Testis (tissue), 3 donors: Measurements from ENCODE around the gene AKAP8. TPM values are rescaled to one million over a fixed set of nuclear protein-coding genes. Genes with fewer than 3 reads are reported as not detected.
"Not testable (repeated sequence)": the region's sequence is repeated elsewhere in the genome, so short reads cannot be mapped to it uniquely, and the experiment has no call there.

Source experiments
- DNase-seq: peaks from one replicate; pipeline ENCODE4 v3.0.0-alpha.2; 2019
- H3K27ac ChIP-seq, 2 donors: fragments of 200-600 bp; sonication (generic); one replicate each; pipeline ENCODE4 v1.5.1; 2019
- H3K27me3 ChIP-seq: fragments of 200-600 bp; sonication (generic); one replicate; pipeline ENCODE4 v1.5.1; 2019
- H3K36me3 ChIP-seq: fragments of 200-600 bp; sonication (generic); one replicate; pipeline ENCODE4 v1.5.1; 2017; ENCODE audit warnings: low read depth; ENCODE audit errors: missing control alignments
- H3K4me1 ChIP-seq: fragments of 200-600 bp; sonication (generic); one replicate; pipeline ENCODE4 v1.5.1; 2019
- H3K4me3 ChIP-seq, 2 donors: fragments of 200-600 bp; sonication (generic); one replicate each; pipeline ENCODE4 v1.5.1; 2017 to 2019
- H3K9me3 ChIP-seq: fragments of 200-600 bp; sonication (generic); one replicate; pipeline ENCODE4 v1.5.1; 2017
- POLR2A ChIP-seq: fragments of 450-650 bp; IDR thresholded peaks from one replicate; pipeline ENCODE4 v1.6.1; 2017; ENCODE audit warnings: antibody characterized with exemption, mild to moderate bottlenecking, moderate library complexity
- WGBS, 2 donors: methylation state at CpG; one replicate each; pipeline ENCODE4 v1.1.5; 2018; 5-methylcytosine and 5-hydroxymethylcytosine counted together
- intact Hi-C: fragments of 100-400 bp; cut with DNase I; formaldehyde crosslinking; loops from one replicate; pipeline ENCODE4 v1.15.1; 2023; ENCODE audit warnings: low total_unique reads
- polyA plus RNA-seq: library from polyadenylated mRNA; stranded (reverse); fragments of 350-450 nt; fragmentation: Illumina TruSeq; extraction: RNeasy Lipid Tissue Mini Kit (QIAGEN cat#74804); gene quantifications from one replicate; pipeline ENCODE4 v1.2.3, GENCODE V29; 2014; ENCODE audit warnings: low read depth, low replicate concordance; ENCODE audit not compliant: insufficient read depth
- total RNA-seq, 2 donors: library from RNA; depleted of rRNA; stranded (reverse); fragments of >200 nt; gene quantifications; one replicate each; pipeline ENCODE4 v1.2.3, GENCODE V29; 2016
- TF ChIP-seq, protein P1 (sequence below), 3 experiments: fragments of 450-650 bp in 2 of 3; fragments of 200-600 bp in 1 of 3; sonication (generic) in 1 of 3; IDR thresholded peaks; one replicate each; pipeline ENCODE4 v1.5.1; 2016 to 2019; ENCODE audit warnings: antibody characterized with exemption in 3 of 3, mild to moderate bottlenecking in 2 of 3, moderate library complexity in 1 of 3

The AKAP8 gene
- total and polyA plus RNA-seq, 3 donors from 2014 or later = 20.1 to 46.3 (median 44.0) TPM

DNA sequence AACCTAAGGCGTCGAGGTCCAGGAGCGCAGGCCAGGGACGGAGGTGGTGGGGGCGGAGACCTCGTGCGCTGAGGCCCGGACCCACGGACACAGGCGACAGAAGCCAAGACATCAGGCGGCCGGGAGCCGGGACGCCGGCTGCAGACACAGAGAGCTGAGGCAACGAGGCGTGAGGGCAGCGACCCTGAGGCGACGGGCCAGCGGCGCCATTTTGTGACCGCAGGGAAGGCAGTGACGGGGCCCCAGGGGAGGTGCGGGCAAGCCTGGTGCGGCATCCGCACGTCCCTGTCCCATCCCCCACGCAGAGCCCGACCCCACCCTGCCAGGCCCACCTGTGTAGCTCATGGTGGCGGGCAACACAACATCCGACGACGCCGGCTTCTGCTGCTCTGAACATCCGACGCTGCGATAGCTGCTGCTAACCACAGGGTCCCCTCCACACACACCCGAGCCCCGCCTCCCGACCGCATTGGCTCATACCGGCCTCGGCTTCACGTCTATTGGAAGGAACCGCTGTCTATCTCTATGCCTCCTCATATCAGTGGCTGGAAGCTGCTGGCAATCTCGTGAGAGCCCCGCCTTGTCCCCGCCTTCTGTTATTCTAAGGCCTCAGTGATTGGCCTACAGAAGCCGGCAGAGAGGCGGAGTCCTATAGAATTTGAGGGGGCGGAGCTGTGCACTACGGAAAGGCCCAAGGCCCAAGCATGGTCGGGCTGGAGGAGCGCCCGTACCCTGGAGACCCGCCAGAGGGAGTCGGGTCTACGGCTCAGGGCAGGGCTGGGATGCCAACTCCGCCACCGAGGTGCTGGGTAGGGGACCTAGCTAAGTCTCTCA, 39.2 kb upstream of the AKAP8 start, which contains the start of gene AKAP8L:
Gene AKAP8L, minus strand, starts transcription at position 410 of the 834 bp plus-strand sequence. Its CDS starts 65 bp downstream, at position 345.
- Histone ChIP-seq H3K4me1 (peaks cover 12% of the 10 kb centered on the region), H3K36me3 (no peaks in the 10 kb centered on the region), H3K4me3 (peak within 1 kb of the TSS; percentile 98), H3K9me3 (no peaks in the 10 kb centered on the region), H3K27ac (peak within 1 kb of the TSS; percentile 86 to 89), H3K27me3 (no peaks in the 10 kb centered on the region)
- 0% methylated on average over 25 to 56 of the region's 61 CpGs for WGBS, 2 donors
- intact Hi-C loops = no loop called here
- DNase-seq = peak; percentile 100
- TF ChIP-seq POLR2A = peak; percentile 59
- TF ChIP-seq, protein P1, sequence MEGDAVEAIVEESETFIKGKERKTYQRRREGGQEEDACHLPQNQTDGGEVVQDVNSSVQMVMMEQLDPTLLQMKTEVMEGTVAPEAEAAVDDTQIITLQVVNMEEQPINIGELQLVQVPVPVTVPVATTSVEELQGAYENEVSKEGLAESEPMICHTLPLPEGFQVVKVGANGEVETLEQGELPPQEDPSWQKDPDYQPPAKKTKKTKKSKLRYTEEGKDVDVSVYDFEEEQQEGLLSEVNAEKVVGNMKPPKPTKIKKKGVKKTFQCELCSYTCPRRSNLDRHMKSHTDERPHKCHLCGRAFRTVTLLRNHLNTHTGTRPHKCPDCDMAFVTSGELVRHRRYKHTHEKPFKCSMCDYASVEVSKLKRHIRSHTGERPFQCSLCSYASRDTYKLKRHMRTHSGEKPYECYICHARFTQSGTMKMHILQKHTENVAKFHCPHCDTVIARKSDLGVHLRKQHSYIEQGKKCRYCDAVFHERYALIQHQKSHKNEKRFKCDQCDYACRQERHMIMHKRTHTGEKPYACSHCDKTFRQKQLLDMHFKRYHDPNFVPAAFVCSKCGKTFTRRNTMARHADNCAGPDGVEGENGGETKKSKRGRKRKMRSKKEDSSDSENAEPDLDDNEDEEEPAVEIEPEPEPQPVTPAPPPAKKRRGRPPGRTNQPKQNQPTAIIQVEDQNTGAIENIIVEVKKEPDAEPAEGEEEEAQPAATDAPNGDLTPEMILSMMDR (IDR thresholded peaks at IDR 0.05) = peak; percentile 34 to 68 (median 55)

DNA sequence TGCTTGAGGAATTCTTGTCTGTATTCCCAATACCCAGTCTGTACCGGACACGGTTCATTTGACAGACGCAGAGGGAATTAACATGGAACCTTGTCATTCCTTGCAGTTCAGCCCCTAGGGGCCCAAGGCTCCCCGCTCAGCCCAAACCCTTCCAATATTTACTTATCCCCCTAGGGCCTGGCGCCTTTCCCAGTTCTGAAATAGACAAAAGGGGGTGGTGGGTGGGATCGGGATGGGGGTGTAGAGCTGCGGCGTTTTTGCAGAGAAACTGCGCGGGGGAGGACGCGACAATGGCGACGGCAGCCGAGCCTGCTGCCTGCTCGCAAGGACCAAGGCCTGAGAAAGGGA, 38.6 kb upstream of the AKAP8 start:
- Histone ChIP-seq H3K9me3 (no peaks in the 10 kb centered on the region), H3K27ac (peak overlapping the region; percentile 86 to 89), H3K27me3 (no peaks in the 10 kb centered on the region), H3K36me3 (no peaks in the 10 kb centered on the region), H3K4me1 (peaks cover 18% of the 10 kb centered on the region), H3K4me3 (peak overlapping the region; percentile 98)
- intact Hi-C loops = no loop called here
- 1 to 2% methylated on average over 14 to 16 of the region's 16 CpGs for WGBS, 2 donors
- peak; percentile 29 for DNase-seq
- TF ChIP-seq, protein P1 (IDR thresholded peaks at IDR 0.05) = no peak
- TF ChIP-seq POLR2A = no peak

DNA sequence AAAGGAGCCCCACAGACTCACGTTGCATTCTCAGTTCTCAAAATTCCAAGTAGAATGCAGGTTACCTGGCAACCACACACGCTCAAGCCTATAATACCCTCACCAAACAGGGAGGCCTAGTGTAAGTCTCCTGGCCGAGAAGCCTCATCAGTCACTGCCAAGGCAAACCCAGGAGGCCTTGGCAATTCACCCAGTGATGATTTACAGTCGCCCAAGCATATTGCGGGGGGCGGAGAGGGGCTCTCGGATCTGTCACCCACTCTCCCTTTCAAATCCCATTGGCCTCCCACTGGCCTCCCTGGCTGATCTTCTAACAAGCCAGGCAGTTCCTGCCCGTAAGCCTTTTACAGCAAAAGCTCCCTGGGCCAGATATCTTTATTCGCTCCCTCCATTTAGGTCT, 38.1 kb upstream of the AKAP8 start:
- H3K9me3 ChIP-seq = no peaks in the 10 kb centered on the region
- peak overlapping the region; percentile 98 for H3K4me3 ChIP-seq
- peaks cover 23% of the 10 kb centered on the region for H3K4me1 ChIP-seq
- WGBS, 2 donors = 3 to 7% methylated on average over 9 of the region's 9 CpGs
- no peak for TF ChIP-seq POLR2A
- TF ChIP-seq, protein P1 (IDR thresholded peaks at IDR 0.05) = no peak
- DNase-seq = no peak
- no peaks in the 10 kb centered on the region for H3K27me3 ChIP-seq
- intact Hi-C loops = no loop called here
- peak overlapping the region; percentile 86 to 89 for H3K27ac ChIP-seq
- no peaks in the 10 kb centered on the region for H3K36me3 ChIP-seq

DNA sequence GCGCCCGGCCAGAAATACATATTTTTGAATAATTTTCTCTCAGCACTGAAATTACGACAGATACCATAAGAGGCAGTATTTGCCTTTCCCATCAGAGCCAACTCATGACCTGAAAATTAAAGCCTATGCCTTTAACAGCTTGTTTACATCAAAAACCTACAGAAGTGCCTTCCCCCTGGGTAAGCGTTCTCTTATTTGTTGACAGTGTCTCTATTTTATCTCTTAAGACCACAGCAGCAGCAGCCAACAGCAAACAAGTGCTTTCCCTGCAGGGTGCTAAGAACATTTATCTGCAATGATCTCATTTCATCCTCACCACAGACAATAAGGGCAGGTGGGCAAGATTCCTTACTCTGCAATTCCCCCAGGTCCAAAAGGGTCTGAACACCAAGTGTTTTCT, 33.2 kb upstream of the AKAP8 start:
- peaks cover 44% of the 10 kb centered on the region for H3K4me1 ChIP-seq
- no peaks in the 10 kb centered on the region for H3K9me3 ChIP-seq
- TF ChIP-seq, protein P1 (IDR thresholded peaks at IDR 0.05) = no peak
- no peak for TF ChIP-seq POLR2A
- no peaks in the 10 kb centered on the region for H3K36me3 ChIP-seq
- intact Hi-C loops = no loop called here
- H3K4me3 ChIP-seq = no peak overlapping the region
- H3K27ac ChIP-seq = peak overlapping the region; percentile 37 to 41
- no peaks in the 10 kb centered on the region for H3K27me3 ChIP-seq
- 57 to 70% methylated on average over 4 of the region's 4 CpGs for WGBS, 2 donors
- DNase-seq = no peak

DNA sequence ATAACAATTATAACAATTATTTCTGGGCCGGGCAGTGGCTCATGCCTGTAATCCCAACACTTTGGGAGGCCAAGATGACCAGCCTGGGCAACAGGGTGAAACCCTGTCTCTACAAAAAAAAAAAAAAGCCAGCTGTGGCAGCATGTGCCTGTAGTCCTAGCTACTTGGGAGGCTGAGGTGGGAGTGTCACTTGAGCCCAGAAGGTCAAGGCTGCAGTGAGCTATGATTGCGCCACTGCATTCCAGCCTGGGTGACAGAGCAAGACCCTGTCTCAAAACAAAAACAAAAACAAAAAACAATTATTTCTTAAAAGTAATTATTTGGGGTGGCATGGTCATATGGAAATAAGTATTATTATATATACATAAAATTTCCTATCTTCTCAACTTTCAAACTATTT, 31.8 kb upstream of the AKAP8 start:
- 42 to 54% methylated on average over 2 of the region's 2 CpGs for WGBS, 2 donors
- peak; percentile 69 for DNase-seq
- peak overlapping the region; percentile 41 to 68 for H3K27ac ChIP-seq
- peaks cover 37% of the 10 kb centered on the region for H3K4me1 ChIP-seq
- H3K27me3 ChIP-seq, intact Hi-C loops, H3K4me3 ChIP-seq, H3K36me3 ChIP-seq, H3K9me3 ChIP-seq: not testable (repeated sequence)
